Fibroblast of pulmonary artery (primary cell): ENCODE data around the gene NCOA6.

Experiments
- DNase-seq: peaks from one replicate; pipeline ENCODE4 v3.0.0-alpha.2; 2010; ENCODE audit warnings: low read depth
- H3K4me3 ChIP-seq: replicated peaks from 2 replicates; pipeline ENCODE4 v1.5.1; 2011; ENCODE audit warnings: low read depth, mild to moderate bottlenecking, control low read depth, low read length, moderate library complexity
- TF ChIP-seq, protein P1 (sequence below): IDR thresholded peaks from 2 replicates; pipeline ENCODE4 v1.5.1; 2011; ENCODE audit warnings: mild to moderate bottlenecking, control low read depth, low read length, inconsistent platforms; ENCODE audit errors: missing control alignments

NCOA6 gene

DNA sequence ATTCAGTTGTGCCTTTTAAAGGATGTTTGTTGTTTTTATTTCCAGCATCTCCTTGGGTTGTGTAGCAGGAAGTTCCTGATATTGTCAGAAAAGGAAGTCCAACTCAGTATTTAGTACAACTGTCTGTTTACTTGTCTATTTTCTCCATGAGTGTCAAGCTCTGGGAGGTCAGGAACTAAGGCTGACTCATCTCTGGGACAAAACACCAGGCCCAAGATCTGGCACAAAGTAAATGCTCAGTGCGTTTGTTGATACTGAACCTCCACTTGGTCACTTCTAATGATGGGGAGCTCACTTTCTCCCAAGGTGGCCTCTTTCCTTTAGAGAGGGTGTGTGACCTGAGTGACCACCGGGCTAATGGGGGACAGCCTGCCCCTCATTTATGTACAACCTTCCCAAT lies 136.0 kb downstream of the NCOA6 start:
- peak; percentile 63 for DNase-seq

DNA sequence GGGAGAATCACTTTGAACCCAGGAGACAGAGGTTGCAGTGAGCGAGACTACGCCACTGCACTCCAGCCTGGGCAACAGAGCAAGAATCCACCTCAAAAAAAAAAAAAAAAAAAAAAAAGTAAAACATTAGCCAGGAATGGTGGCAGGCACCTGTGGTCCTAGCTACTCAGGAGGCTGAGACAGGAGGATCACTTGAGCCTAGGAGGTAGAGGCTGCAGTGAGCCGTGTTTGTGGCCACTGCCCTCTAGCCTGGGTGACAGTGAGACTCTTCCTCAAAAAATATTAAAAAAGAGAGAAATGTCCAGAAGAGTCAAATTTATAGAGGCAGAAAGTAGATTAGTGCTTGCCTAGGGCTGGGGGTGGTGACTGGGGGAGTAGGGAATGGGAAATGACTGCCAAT lies 141.8 kb downstream of the NCOA6 start:
- H3K4me3 ChIP-seq = no peak overlapping the region
- TF ChIP-seq, protein P1, sequence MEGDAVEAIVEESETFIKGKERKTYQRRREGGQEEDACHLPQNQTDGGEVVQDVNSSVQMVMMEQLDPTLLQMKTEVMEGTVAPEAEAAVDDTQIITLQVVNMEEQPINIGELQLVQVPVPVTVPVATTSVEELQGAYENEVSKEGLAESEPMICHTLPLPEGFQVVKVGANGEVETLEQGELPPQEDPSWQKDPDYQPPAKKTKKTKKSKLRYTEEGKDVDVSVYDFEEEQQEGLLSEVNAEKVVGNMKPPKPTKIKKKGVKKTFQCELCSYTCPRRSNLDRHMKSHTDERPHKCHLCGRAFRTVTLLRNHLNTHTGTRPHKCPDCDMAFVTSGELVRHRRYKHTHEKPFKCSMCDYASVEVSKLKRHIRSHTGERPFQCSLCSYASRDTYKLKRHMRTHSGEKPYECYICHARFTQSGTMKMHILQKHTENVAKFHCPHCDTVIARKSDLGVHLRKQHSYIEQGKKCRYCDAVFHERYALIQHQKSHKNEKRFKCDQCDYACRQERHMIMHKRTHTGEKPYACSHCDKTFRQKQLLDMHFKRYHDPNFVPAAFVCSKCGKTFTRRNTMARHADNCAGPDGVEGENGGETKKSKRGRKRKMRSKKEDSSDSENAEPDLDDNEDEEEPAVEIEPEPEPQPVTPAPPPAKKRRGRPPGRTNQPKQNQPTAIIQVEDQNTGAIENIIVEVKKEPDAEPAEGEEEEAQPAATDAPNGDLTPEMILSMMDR = no peak

More for the DNA sequence above, 136.0 kb downstream of the NCOA6 start:
- TF ChIP-seq, protein P1 = no peak
- H3K4me3 ChIP-seq = no peak overlapping the region

DNA sequence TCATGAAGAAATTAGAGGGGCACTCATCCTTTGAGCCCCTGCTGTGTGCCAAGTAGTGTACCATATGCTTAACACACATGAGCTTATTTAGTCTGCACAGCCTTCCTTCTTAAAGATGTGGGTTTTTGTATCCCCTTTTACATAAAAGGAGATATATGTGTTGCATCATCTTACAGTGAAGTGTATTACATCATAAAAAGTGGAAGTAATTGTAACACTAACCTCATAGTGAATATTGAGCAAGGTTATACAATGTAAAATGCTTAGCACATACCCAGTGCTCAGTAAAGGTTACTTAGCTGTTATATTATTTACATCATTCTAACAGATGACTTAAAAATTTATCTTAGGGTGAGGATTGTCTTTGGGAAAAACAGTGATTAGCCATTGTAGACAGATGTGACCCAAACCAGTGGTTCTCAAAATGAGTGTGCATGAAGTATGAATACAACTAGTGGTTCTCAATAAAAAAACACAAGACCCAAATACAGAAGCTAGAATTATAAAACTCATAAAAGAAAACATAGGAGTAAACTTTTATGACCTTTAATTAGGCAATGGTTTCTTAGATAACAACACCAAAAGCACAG lies 144.8 kb downstream of the NCOA6 start:
- H3K4me3 ChIP-seq = no peak overlapping the region
- DNase-seq = peak; percentile 33
- TF ChIP-seq, protein P1 = no peak

More for the DNA sequence above, 141.8 kb downstream of the NCOA6 start:
- DNase-seq = no peak

DNA sequence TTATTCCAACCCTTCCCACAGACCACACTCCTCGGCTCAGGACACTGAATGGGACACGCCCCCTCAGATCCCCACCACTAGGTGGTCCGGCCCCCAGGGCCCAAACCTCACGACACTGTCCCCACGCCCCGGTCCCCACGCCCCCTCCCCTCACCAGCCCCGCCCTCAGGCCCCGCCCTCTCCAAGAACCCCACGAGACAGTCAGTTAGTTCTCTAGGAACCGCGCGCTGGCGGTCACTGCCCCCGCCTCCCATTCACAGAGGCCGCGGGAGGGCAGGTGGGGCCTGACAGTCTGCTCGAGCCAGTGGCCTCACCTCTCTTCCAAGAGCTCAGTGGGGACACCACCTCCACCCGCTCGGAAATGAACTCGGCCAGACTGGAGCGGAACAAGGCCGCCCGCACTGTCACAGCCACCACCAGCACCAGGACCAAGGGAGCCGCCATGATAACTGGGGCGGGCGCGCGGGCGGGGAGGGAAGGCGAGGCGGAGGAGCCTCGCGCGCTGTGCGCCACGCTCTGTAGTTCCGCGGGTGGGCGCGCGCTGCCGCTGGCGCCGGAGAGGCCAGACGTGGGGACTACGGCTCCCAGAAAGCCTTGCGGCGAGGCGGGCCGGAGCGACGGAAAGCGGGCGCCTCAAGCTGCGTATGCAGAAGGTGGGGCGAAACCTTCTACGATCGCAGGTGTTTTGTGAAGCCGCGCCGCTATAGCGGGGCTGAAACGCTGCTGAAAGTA lies 148.6 kb downstream of the NCOA6 start, which contains the start of gene PIGU:
Gene PIGU (minus strand): TSS at position 451 of the 732 bp plus-strand sequence. CDS start 7 bp downstream, at position 444.
- H3K4me3 ChIP-seq = peak within 1 kb of the TSS; percentile 85
- TF ChIP-seq, protein P1 = no peak
- peak; percentile 95 for DNase-seq

DNA sequence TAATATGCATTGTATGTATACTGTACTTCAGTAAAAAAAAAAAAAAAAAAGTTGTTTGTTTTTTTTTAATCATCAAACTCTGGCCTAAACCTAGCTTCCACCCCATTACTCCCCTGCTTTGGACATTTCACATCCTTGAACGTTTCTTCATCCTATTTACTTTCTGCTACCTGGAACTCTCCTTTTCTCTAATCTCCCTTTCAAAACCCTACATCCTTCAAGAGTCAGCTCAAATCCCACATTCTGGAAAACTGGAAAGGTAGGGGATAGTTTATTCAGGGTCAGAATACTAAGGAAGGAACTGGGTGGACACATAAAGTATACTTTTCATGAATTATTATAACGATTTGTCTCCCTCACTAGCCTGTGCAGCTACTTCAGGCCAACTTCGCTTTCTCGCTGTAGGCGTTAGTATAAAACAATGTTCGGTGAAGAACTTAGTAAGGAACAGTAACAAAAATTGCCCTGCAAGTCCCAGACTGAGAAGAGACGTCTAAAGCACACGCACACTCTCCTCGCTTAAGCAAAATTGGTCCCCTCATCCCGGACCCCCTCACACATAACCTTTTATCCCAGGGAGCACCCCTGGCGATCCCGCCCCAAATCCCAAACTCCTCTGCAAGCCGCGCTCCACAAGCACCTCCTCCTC lies 149.3 kb downstream of the NCOA6 start:
- TF ChIP-seq, protein P1 = no peak
- H3K4me3 ChIP-seq = peak overlapping the region; percentile 85
- no peak for DNase-seq

DNA sequence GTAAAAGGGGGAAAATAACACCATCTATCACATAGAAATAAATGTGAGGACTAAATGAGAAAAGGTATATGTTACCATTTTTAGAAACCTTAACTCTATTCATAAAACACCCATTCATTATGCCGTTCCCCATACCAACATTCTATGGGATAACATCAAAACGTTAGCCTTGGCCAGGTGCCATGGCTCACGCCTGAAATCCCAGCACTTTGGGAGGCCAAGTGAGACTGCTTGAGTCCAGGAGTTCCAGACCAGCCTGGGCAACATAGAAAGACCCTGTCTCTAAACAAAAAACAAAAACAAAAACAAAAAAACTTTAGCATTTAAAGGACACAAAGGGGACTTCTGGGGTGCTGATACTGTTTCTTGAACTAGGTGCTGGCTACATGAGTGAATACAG lies 149.9 kb downstream of the NCOA6 start:
- H3K4me3 ChIP-seq = no peak overlapping the region
- TF ChIP-seq, protein P1 = no peak
- no peak for DNase-seq
